ENCODE measurements around the gene CLCF1. TPM values are rescaled to one million over a fixed set of nuclear protein-coding genes. Genes with fewer than 3 reads are reported as not detected.
A peak's percentile ranks its signal among the peaks of the same experiment; 100 is the strongest.

CLCF1 gene
- total and polyA plus RNA-seq, 2 donors from 2014 or later: 5.7 to 15.8 TPM

GRCh38 chr11:67420646-67421429, 47.4 kb upstream of the CLCF1 start:
- Histone ChIP-seq H3K9ac (ENCODE audit: low read length in 3 of 3) (peak overlapping the region in 2 of 3 donors; percentile 41 to 61), H3K27ac (ENCODE audit: low read depth in 2 of 2, low read length in 2 of 2) (peak overlapping the region; percentile 57 to 95), H3K27me3 (ENCODE audit: control insufficient read depth, insufficient read depth, low read length) (no peaks in the 10 kb centered on the region), H3K9me3 (ENCODE audit: control insufficient read depth in 2 of 3, insufficient read depth in 1 of 3, low read length in 3 of 3) (no peaks in the 10 kb centered on the region), H3K36me3 (ENCODE audit: control insufficient read depth in 2 of 3, insufficient read depth in 3 of 3, low read length in 3 of 3) (no peaks in the 10 kb centered on the region), H3K4me3 (ENCODE audit: low read length in 3 of 3) (peak overlapping the region in 2 of 3 donors; percentile 18 to 49), H3K4me1 (ENCODE audit: control insufficient read depth in 2 of 3, insufficient read depth in 2 of 3, low read depth in 1 of 3, low read length in 3 of 3) (peaks cover 0 to 22% (median 11%) of the 10 kb centered on the region in 3 donors)
- TF ChIP-seq CTCF (IDR thresholded peaks at IDR 0.05; ENCODE audit: borderline replicate concordance, extremely low read depth, insufficient read depth): no peak
- FAIRE-seq: no peak
- peak; percentile 97 to 99 (median 98) for DNase-seq
- intact Hi-C loops (cut with DNase I): no loop called here

GRCh38 chr11:67420147-67420645, 46.8 kb upstream of the CLCF1 start:
- no peak for FAIRE-seq
- no peaks in the 10 kb centered on the region for H3K36me3 ChIP-seq (ENCODE audit: control insufficient read depth in 2 of 3, insufficient read depth in 3 of 3, low read length in 3 of 3)
- H3K27ac ChIP-seq (ENCODE audit: low read depth in 2 of 2, low read length in 2 of 2): peak overlapping the region; percentile 57 to 95
- no peaks in the 10 kb centered on the region for H3K9me3 ChIP-seq (ENCODE audit: control insufficient read depth in 2 of 3, insufficient read depth in 1 of 3, low read length in 3 of 3)
- peak overlapping the region in 2 of 3 donors; percentile 18 to 29 for H3K4me3 ChIP-seq (ENCODE audit: low read length in 3 of 3)
- peaks cover 0 to 24% (median 11%) of the 10 kb centered on the region in 3 donors for H3K4me1 ChIP-seq (ENCODE audit: control insufficient read depth in 2 of 3, insufficient read depth in 2 of 3, low read depth in 1 of 3, low read length in 3 of 3)
- no peaks in the 10 kb centered on the region for H3K27me3 ChIP-seq (ENCODE audit: control insufficient read depth, insufficient read depth, low read length)
- peak overlapping the region in 2 of 3 donors; percentile 41 to 61 for H3K9ac ChIP-seq (ENCODE audit: low read length in 3 of 3)
- TF ChIP-seq CTCF (IDR thresholded peaks at IDR 0.05; ENCODE audit: borderline replicate concordance, extremely low read depth, insufficient read depth): no peak
- intact Hi-C loops (cut with DNase I): no loop called here
- DNase-seq: peak in 2 of 5 donors; percentile 82 to 84

DNA sequence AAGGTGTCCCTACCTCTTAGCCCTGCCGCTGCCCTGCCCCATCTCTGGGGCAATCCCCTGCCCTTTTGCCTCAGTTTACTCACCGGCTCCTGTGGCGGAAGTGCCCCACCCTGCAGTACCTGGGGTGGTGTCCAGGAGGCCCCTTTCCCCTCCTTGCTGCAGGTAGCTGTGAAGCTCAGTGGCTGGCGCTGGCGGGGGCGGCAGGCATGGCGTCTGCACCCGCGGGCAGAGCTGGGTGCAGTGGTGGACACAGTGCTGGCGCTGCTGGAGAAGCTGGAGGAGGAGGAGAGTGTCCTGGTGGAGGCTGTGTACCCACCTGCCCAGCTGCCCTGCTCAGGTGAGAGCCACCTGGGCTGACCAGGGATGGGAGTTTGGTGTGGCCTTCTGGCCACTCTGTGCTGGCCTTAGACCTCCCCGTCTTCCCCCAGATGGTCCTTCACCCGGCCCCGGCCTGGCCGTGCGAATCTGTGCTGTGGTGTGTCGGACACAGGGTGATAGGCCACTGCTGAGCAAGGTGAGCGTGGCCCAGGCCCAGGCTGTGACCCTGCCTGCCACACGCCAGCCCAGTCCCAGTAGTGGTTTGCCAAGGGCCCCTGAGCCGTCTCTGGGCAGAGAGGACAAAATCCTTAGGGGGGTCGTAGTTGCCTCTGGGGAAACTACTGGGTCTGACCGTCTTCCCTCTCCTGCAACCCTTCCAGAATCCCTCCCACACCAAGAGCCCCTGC, 46.1 kb upstream of the CLCF1 start:
- DNase-seq (no peak), FAIRE-seq (no peak)
- intact Hi-C loops (cut with DNase I): no loop called here
- Histone ChIP-seq H3K9me3 (ENCODE audit: control insufficient read depth in 2 of 3, insufficient read depth in 1 of 3, low read length in 3 of 3) (no peaks in the 10 kb centered on the region), H3K4me1 (ENCODE audit: control insufficient read depth in 2 of 3, insufficient read depth in 2 of 3, low read depth in 1 of 3, low read length in 3 of 3) (peaks cover 0 to 26% (median 11%) of the 10 kb centered on the region in 3 donors), H3K9ac (ENCODE audit: low read length in 3 of 3) (peak overlapping the region in 1 of 3 donors; percentile 26), H3K27ac (ENCODE audit: low read depth in 2 of 2, low read length in 2 of 2) (no peak overlapping the region), H3K27me3 (ENCODE audit: control insufficient read depth, insufficient read depth, low read length) (no peaks in the 10 kb centered on the region), H3K36me3 (ENCODE audit: control insufficient read depth in 2 of 3, insufficient read depth in 3 of 3, low read length in 3 of 3) (no peaks in the 10 kb centered on the region), H3K4me3 (ENCODE audit: low read length in 3 of 3) (peak overlapping the region in 1 of 3 donors; percentile 29)
- TF ChIP-seq CTCF (IDR thresholded peaks at IDR 0.05; ENCODE audit: borderline replicate concordance, extremely low read depth, insufficient read depth): no peak
